ENCODE data around the gene CYTH3.

- TF ChIP-seq POLR2A (IDR thresholded peaks at IDR 0.05) (no peak), CTCF (IDR thresholded peaks at IDR 0.05) (no peak)
Observed at GRCh38 chr7:6226194-6226799, 46.1 kb downstream of the CYTH3 start.
